Suprapubic skin (tissue), 3 donors: Measurements from ENCODE around the gene MTX1.

Source experiments
- CTCF ChIP-seq, 2 donors: fragments of 200-600 bp in 1 of 2; fragments of 450-650 bp in 1 of 2; sonication (generic) in 1 of 2; IDR thresholded peaks; one replicate each; pipeline ENCODE4 v1.5.1; 2016 to 2019; ENCODE audit warnings: antibody characterized with exemption in 2 of 2, mild to moderate bottlenecking in 1 of 2, moderate library complexity in 1 of 2
- EP300 ChIP-seq: sonication (generic); formaldehyde crosslinking; IDR thresholded peaks from one replicate; pipeline ENCODE4 v1.6.1; 2017; ENCODE audit warnings: antibody characterized with exemption
- POLR2A ChIP-seq, 2 donors: fragments of 450-650 bp; IDR thresholded peaks; one replicate each; pipeline ENCODE4 v1.6.1; 2017; ENCODE audit warnings: antibody characterized with exemption in 2 of 2, mild to moderate bottlenecking in 2 of 2, moderate library complexity in 2 of 2

- TF ChIP-seq CTCF (IDR thresholded peaks at IDR 0.05), result no peak
- TF ChIP-seq EP300, result no peak
- no peak for TF ChIP-seq POLR2A (IDR thresholded peaks at IDR 0.05)
Measured at GRCh38 chr1:155242805-155243358, 34.4 kb downstream of the MTX1 start.
